ENCODE data around the gene NLRP10.

NLRP10 gene

DNA sequence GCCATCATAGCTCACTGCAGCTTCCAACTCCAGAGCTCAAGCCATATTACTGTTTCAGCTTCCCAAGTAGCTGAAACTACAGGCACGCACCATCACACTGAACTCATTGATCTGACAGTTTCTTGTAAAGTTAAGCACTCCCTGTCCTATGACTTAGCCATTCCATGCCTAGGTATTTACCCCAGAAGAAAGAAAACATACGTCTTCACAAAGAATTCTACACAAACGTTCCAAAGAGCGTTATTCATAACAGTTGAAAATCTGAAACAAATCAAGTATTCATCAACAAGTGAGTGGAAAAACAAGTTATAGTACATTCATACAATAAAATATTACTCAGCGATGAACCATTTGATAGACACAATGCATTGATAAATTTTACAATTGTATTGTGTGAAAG, 7.8 kb upstream of the NLRP10 start:
- DNase-seq (ENCODE audit: low spot score), result no peak
- TF ChIP-seq, protein P1, sequence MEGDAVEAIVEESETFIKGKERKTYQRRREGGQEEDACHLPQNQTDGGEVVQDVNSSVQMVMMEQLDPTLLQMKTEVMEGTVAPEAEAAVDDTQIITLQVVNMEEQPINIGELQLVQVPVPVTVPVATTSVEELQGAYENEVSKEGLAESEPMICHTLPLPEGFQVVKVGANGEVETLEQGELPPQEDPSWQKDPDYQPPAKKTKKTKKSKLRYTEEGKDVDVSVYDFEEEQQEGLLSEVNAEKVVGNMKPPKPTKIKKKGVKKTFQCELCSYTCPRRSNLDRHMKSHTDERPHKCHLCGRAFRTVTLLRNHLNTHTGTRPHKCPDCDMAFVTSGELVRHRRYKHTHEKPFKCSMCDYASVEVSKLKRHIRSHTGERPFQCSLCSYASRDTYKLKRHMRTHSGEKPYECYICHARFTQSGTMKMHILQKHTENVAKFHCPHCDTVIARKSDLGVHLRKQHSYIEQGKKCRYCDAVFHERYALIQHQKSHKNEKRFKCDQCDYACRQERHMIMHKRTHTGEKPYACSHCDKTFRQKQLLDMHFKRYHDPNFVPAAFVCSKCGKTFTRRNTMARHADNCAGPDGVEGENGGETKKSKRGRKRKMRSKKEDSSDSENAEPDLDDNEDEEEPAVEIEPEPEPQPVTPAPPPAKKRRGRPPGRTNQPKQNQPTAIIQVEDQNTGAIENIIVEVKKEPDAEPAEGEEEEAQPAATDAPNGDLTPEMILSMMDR (IDR thresholded peaks at IDR 0.05; ENCODE audit: extremely low read depth, missing control alignments), result no peak

DNA sequence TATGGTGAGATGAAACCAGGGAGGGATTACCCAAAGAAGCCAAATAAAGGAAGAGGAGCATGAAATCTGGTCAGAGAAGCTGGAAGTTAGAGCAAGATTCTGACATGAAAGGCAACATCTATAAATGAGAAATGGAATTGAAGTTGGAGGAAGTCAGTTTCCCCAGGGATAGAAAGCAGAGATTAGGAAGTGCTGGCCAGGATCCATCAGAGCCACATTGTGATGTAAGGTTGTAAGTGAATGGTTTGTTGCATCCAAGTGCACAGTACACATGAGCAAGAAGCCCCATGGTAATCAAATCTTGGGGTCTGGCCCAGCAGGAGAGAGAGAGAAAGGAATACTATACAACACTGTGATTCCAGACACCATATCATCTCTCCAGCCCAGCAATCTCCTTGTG, 6.6 kb upstream of the NLRP10 start:
- TF ChIP-seq, protein P1 (IDR thresholded peaks at IDR 0.05; ENCODE audit: extremely low read depth, missing control alignments), result no peak
- no peak for DNase-seq (ENCODE audit: low spot score)

DNA sequence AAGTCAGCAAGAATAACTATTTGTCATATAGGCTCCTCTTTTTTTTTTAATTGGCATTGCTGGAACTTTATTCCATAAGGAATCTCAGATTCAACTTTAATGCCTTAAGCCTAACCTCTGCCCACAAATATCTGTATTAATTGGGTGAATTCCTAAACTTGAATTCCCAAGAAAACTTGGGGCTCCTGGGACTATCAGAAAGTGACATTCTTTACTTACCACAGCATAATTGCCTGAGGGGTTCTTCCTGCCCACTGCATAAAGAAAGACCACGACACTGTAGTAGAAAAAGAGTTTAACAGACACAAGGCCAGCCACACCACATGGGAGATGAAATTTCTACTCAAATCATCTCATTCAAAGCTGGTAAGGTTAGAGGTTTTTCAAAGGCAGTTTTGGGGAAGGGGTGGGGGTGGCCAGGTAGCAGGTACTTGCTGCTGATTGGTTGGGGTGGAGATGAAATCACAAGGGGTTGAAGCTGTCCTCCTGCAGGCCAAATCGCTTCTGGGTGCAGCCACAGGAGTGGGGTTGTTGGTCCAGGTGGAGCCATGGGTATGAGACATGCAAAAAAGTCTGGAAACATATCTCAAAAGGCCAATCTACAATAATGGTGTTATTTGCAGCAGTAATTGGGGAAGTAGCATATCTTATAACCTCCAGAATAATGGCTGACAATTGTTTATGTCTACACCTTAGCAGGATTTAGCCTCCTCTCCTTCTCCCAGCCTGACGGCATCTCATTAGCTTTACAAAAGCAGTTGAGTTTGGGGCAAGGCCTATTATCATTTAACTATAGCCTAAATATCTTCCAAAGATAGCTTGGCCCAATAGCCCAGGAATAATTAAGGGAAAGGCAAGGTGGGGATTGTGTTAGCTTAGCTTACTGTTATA, 4.8 kb upstream of the NLRP10 start:
- TF ChIP-seq, protein P1 (IDR thresholded peaks at IDR 0.05; ENCODE audit: extremely low read depth, missing control alignments), result no peak
- no peak for DNase-seq (ENCODE audit: low spot score)

DNA sequence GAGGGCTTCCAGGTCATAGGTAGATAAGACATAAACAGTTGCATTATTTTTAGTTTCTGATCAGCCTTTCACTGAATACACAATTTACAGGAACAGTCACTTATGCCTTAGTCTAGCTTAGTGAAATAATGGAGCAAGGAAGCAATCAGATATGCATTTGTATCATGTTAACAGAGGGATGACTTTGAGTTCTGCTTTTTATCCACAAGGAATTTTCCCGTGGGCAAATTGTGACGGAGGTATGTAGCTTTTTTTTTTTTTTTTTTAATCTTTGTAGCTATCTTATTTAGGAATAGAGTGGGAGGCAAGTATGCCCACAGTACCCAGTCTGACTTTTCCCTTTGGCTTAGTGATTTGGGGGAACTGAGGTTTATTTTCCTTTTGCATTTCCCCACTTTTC, 3.4 kb upstream of the NLRP10 start:
- TF ChIP-seq, protein P1 (IDR thresholded peaks at IDR 0.05; ENCODE audit: extremely low read depth, missing control alignments), result no peak
- no peak for DNase-seq (ENCODE audit: low spot score)

DNA sequence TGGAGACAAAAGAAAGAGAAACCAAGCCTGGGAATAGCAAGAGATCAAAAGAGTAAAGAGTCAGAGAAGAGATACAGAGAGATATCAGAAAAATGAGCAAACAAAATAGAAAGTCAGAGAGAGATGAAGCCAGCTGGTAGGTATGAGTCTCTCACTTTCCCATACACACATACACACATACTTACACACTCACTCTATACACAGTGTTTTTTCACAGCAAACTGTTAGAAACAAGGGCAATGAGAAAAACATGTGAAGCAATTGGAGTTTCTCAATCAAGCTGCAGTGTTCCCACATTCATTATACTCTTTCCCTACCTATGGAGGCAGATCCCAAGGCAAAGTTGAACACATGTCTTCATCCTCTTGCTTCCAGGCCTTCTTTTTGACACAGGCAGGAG, 2.6 kb upstream of the NLRP10 start:
- TF ChIP-seq, protein P1 (IDR thresholded peaks at IDR 0.05; ENCODE audit: extremely low read depth, missing control alignments), result no peak
- no peak for DNase-seq (ENCODE audit: low spot score)

DNA sequence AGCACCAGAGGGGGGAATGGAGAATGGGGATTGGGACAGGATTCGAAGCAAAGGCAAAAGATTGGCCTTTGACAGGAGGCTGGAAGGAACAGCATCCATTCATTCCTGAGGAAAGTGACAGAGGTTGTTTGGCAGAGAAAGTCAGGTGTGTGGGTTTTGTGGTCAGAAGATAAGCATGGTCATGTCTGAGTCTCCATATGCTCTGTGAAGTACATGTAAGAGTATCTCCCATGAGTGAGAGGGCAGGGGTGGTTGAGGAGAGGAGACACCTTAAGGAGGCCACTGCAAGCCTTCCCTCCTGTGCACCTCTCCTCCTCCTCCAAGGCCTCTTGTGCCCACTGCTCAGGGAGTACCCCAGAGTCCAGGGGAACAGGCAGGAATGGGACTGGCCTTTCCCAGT, 1.9 kb upstream of the NLRP10 start:
- DNase-seq (ENCODE audit: low spot score), result no peak
- TF ChIP-seq, protein P1 (IDR thresholded peaks at IDR 0.05; ENCODE audit: extremely low read depth, missing control alignments), result no peak

DNA sequence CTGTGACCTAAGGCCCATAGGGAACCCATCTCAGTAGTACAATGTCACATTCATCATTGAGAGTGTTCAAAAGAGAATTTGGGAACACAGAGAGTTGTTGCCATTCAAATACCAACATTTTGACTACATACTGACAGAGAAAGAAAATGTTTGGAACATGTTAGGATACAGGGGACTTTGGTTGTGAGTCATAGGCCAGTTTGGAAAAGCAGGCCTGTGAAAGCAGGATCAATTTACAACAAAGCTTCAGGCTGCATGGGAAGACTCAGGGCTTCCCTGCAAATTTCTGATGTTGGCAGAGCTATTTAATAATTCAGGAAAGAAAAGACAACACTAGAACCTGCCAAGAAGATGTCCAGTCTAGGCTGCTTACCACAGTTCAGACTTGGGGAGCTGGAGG, 374 bp downstream of the NLRP10 start:
- no peak for DNase-seq (ENCODE audit: low spot score)

More for the DNA sequence above, 374 bp downstream of the NLRP10 start:
- TF ChIP-seq, protein P1 (IDR thresholded peaks at IDR 0.05; ENCODE audit: extremely low read depth, missing control alignments), result no peak

Measured in GM20000 (cell line).